Measurements from ENCODE around the gene ACIN1.

ACIN1 gene

DNA sequence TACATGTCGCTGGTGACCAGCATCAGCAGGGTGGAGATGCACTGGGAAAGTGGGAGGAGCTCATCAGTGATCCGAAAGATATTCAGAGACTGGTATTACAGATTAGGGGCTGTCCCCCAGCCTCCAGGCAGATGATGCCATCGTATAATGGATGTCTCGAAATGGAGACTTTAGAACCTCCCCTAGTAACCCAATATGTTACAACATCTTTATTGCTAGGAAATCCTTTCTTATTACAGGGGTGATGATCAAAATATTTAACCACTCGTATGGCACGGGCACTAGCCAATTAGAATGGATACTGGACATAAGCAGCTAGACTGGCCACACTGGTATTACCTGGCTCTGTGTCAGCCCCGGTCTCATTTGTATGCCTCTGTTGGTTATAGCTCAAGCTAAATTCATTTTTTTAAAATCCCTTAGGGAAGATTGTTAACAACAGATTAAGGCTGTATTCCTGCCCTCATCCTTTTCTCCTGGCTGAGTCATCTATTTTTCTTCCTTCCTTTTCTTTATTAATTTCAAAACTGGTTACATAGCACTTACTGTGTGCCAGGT is 34.9 kb upstream of the ACIN1 start:
- Histone ChIP-seq H3K9me3 (ENCODE audit: insufficient read depth, low read length) (no peaks in the 10 kb centered on the region), H3K27me3 (ENCODE audit: low read length) (no peaks in the 10 kb centered on the region), H2AFZ (ENCODE audit: low read depth, low read length, severe bottlenecking) (no peak overlapping the region), H4K20me1 (ENCODE audit: low read depth, low read length) (no peaks in the 10 kb centered on the region), H3K36me3 (ENCODE audit: low read length) (no peaks in the 10 kb centered on the region), H3K4me2 (ENCODE audit: low read depth, low read length, poor library complexity, severe bottlenecking) (no peak overlapping the region), H3K27ac (ENCODE audit: low read depth, low read length) (no peak overlapping the region), H3F3A (ENCODE audit: insufficient read depth) (no peaks in the 10 kb centered on the region), H3K9ac (ENCODE audit: low read length) (no peak overlapping the region), H3K9me2 (replicated peaks; ENCODE audit: insufficient read depth, low read length) (no peaks in the 10 kb centered on the region), H3K4me3 (ENCODE audit: insufficient read depth, low read length, poor library complexity, severe bottlenecking) (no peak overlapping the region), H3K79me2 (ENCODE audit: insufficient read depth, low read length) (no peaks in the 10 kb centered on the region)
- TF ChIP-seq EZH2phosphoT487 (conservative IDR thresholded peaks at IDR 0.05; ENCODE audit: low read length) = no peak
- TF ChIP-seq, protein P1, sequence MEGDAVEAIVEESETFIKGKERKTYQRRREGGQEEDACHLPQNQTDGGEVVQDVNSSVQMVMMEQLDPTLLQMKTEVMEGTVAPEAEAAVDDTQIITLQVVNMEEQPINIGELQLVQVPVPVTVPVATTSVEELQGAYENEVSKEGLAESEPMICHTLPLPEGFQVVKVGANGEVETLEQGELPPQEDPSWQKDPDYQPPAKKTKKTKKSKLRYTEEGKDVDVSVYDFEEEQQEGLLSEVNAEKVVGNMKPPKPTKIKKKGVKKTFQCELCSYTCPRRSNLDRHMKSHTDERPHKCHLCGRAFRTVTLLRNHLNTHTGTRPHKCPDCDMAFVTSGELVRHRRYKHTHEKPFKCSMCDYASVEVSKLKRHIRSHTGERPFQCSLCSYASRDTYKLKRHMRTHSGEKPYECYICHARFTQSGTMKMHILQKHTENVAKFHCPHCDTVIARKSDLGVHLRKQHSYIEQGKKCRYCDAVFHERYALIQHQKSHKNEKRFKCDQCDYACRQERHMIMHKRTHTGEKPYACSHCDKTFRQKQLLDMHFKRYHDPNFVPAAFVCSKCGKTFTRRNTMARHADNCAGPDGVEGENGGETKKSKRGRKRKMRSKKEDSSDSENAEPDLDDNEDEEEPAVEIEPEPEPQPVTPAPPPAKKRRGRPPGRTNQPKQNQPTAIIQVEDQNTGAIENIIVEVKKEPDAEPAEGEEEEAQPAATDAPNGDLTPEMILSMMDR (IDR thresholded peaks at IDR 0.05; ENCODE audit: insufficient read depth, low read length, poor library complexity, severe bottlenecking) = no peak

DNA sequence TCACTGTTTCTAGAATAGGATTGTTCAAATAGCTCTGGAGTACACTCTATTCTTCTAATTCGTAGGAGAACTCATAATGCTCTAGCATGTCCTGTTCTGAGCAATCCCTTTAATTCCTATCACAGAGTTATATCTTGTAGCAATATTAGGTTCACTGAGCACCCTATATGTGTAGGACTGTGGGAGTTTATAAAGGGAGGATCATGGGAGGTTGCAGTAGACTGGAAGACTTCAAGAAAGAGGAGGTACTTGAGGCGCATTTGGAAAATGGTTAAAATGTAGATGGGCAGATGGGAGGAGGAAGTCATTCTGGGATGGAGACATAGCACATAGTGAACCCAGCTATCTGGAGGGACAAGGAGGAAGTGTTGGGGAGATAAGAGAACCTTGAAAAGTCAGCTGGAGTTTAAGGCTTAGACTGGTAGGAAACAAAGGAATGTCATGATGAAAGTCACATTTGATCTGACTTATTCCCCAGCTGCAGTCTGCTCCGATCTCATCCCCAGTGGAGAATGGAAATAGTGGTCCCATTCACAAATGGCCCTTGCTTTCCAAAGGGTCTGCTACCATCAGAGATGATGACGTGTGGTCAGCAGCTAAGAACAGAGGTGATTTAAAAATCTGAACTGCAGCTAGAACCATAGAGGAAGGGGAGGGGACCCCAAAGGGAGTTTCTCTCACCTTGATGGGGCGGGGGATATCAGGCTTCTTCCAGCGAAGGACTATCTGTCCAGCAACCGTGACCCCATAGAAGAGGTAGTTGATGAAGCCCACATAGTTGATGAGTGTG is 34.2 kb upstream of the ACIN1 start:
- Histone ChIP-seq H3K4me2 (ENCODE audit: low read depth, low read length, poor library complexity, severe bottlenecking) (no peak overlapping the region), H3K36me3 (ENCODE audit: low read length) (no peaks in the 10 kb centered on the region), H3K27ac (ENCODE audit: low read depth, low read length) (no peak overlapping the region), H3K4me3 (ENCODE audit: insufficient read depth, low read length, poor library complexity, severe bottlenecking) (no peak overlapping the region), H3K9me3 (ENCODE audit: insufficient read depth, low read length) (no peaks in the 10 kb centered on the region), H2AFZ (ENCODE audit: low read depth, low read length, severe bottlenecking) (no peak overlapping the region), H3K9me2 (replicated peaks; ENCODE audit: insufficient read depth, low read length) (no peaks in the 10 kb centered on the region), H3K9ac (ENCODE audit: low read length) (no peak overlapping the region), H3K79me2 (ENCODE audit: insufficient read depth, low read length) (no peaks in the 10 kb centered on the region), H4K20me1 (ENCODE audit: low read depth, low read length) (no peaks in the 10 kb centered on the region), H3F3A (ENCODE audit: insufficient read depth) (no peaks in the 10 kb centered on the region), H3K27me3 (ENCODE audit: low read length) (no peaks in the 10 kb centered on the region)
- TF ChIP-seq EZH2phosphoT487 (conservative IDR thresholded peaks at IDR 0.05; ENCODE audit: low read length) = no peak
- TF ChIP-seq, protein P1 (IDR thresholded peaks at IDR 0.05; ENCODE audit: insufficient read depth, low read length, poor library complexity, severe bottlenecking) = no peak

DNA sequence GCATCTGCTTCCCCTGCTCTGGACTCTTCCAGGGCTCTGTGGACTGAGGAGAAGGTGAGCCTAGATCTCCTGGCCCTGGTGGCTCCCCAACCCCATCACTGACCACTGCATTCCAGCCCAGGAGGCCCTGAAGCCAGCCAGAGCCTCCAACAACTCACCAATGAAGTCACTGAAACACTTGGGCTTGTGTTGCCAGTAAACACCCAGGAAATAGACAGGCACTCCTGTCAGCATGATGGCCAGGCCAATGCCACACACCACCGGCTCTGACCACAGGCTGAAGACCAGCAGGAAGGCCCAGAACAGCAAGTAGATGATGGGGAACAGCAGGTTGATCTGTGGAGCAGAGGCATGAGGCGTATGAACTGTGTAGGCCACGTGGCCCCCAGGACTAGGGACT is 32.9 kb upstream of the ACIN1 start:
- Histone ChIP-seq H3K9ac (ENCODE audit: low read length) (no peak overlapping the region), H3K36me3 (ENCODE audit: low read length) (no peaks in the 10 kb centered on the region), H3F3A (ENCODE audit: insufficient read depth) (no peaks in the 10 kb centered on the region), H3K27me3 (ENCODE audit: low read length) (no peaks in the 10 kb centered on the region), H3K79me2 (ENCODE audit: insufficient read depth, low read length) (no peaks in the 10 kb centered on the region), H3K9me3 (ENCODE audit: insufficient read depth, low read length) (no peaks in the 10 kb centered on the region), H3K9me2 (replicated peaks; ENCODE audit: insufficient read depth, low read length) (no peaks in the 10 kb centered on the region), H3K4me3 (ENCODE audit: insufficient read depth, low read length, poor library complexity, severe bottlenecking) (no peak overlapping the region), H3K4me2 (ENCODE audit: low read depth, low read length, poor library complexity, severe bottlenecking) (no peak overlapping the region), H4K20me1 (ENCODE audit: low read depth, low read length) (no peaks in the 10 kb centered on the region), H3K27ac (ENCODE audit: low read depth, low read length) (no peak overlapping the region), H2AFZ (ENCODE audit: low read depth, low read length, severe bottlenecking) (no peak overlapping the region)
- TF ChIP-seq EZH2phosphoT487 (conservative IDR thresholded peaks at IDR 0.05; ENCODE audit: low read length) = no peak
- TF ChIP-seq, protein P1 (IDR thresholded peaks at IDR 0.05; ENCODE audit: insufficient read depth, low read length, poor library complexity, severe bottlenecking) = no peak
